Bronchial epithelial cell (primary cell): ENCODE measurements around the gene PRR5L. TPM values are rescaled to one million over a fixed set of nuclear protein-coding genes. Genes with fewer than 3 reads are reported as not detected.

Experiments used
- DNase-seq: peaks from one replicate; pipeline ENCODE4 v3.0.0-alpha.2; 2010; ENCODE audit warnings: low read depth
- FAIRE-seq: peaks from 2 replicates; lab custom pipeline; 2011; peaks lifted over from hg19 to GRCh38; lab: Jason Lieb, UNC
- H3K27me3 ChIP-seq: 2 replicates; pipeline ENCODE4 v1.5.1; 2011; ENCODE audit warnings: low read length; ENCODE audit not compliant: control insufficient read depth, insufficient read depth
- H3K36me3 ChIP-seq: 2 replicates; pipeline ENCODE4 v1.5.1; 2011; ENCODE audit warnings: low read length; ENCODE audit not compliant: control insufficient read depth, insufficient read depth
- H3K4me3 ChIP-seq: 2 replicates; pipeline ENCODE4 v1.5.1; 2011; ENCODE audit warnings: mild to moderate bottlenecking, low read depth, low read length, control low read depth
- total RNA-seq: library from RNA; depleted of rRNA; stranded (reverse); fragments of >200 nt; gene quantifications from 2 replicates; pipeline ENCODE4 v1.2.1, GENCODE V29; 2014
- TF ChIP-seq, protein P1 (sequence below): IDR thresholded peaks from 2 replicates; pipeline ENCODE4 v1.5.1; 2011; ENCODE audit warnings: mild to moderate bottlenecking, moderate library complexity, low read length, control low read depth, inconsistent platforms; ENCODE audit not compliant: insufficient read depth, severe bottlenecking

Gene PRR5L
- total RNA-seq, 1 donor from 2014 or later, result 10.0 TPM

DNA sequence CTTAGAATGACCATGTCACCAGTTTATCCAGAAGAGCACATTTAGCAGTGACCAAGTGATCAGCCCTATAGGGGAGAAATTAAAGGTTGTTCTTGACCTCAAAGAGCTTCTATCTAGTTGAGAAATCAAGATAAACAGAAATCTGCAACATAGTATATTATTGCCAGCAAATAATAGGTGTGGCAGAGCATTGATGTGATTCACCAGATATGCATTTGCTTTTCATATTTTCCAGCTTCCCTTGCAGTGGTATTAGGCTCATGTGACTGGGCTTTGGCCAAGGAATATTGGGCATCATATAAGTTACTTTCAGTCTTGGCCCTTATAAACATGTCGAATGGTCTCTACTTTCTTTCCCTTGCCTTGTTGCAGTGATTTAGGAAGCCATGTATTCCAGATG, 41.4 kb upstream of the PRR5L start:
- H3K36me3 ChIP-seq, result no peaks in the 10 kb centered on the region
- H3K4me3 ChIP-seq, result no peak overlapping the region
- no peaks in the 10 kb centered on the region for H3K27me3 ChIP-seq
- FAIRE-seq (peak; percentile 50), DNase-seq (peak; percentile 77)
- TF ChIP-seq, protein P1, sequence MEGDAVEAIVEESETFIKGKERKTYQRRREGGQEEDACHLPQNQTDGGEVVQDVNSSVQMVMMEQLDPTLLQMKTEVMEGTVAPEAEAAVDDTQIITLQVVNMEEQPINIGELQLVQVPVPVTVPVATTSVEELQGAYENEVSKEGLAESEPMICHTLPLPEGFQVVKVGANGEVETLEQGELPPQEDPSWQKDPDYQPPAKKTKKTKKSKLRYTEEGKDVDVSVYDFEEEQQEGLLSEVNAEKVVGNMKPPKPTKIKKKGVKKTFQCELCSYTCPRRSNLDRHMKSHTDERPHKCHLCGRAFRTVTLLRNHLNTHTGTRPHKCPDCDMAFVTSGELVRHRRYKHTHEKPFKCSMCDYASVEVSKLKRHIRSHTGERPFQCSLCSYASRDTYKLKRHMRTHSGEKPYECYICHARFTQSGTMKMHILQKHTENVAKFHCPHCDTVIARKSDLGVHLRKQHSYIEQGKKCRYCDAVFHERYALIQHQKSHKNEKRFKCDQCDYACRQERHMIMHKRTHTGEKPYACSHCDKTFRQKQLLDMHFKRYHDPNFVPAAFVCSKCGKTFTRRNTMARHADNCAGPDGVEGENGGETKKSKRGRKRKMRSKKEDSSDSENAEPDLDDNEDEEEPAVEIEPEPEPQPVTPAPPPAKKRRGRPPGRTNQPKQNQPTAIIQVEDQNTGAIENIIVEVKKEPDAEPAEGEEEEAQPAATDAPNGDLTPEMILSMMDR, result no peak

DNA sequence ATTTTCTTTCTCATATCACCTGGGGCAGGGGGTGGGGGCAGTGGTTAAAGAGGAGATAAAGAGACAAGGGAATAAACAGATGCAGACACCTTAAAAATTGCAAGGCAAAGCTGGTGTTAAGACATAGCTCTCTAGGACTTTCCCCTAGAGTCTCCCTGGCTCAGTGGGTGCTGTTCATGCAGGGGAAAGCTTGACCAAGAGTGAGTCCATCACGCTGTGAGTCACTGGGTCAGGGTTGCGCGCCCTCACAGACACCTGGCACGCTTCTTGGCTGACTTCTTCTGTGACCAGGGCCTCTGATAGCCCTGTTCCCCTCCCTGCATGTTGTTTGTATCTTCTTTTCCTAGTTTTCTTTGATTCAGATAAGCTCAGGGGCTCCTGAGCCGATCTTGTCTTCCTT, 38.7 kb upstream of the PRR5L start:
- Histone ChIP-seq H3K4me3 (no peak overlapping the region), H3K36me3 (no peaks in the 10 kb centered on the region), H3K27me3 (peaks cover 3% of the 10 kb centered on the region)
- TF ChIP-seq, protein P1, result no peak
- FAIRE-seq (no peak), DNase-seq (peak; percentile 14)

DNA sequence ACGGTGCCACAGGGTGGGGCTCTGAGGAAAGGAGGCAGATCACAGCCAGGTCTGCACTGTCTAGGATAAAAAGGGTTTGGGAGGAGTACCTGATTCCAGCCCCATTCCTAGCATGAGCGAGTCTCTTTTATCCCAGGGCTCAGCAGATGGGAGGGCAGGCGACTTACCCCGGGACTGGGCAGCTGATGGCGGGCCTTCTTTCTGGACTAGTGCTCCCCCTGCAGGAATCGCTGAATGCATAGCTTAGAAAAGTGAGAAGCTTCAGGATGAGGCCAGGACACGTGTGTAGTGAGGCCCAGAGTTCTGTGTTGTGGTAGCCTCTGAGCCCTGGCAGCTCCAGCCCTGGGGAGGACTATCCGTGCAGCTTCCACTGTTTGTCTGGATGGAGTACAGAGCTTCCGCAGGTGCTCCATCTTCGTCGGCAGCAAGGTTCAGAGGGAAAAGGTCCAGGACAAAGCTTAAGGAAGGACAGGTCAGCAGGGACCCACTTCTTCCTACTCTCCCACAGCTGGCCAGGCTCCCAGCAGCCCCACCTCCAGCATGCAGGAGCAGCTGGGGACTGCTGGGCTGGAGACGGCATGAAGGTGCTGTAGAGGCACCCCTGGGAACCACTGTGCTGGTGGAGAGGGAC, 37.2 kb upstream of the PRR5L start:
- no peak overlapping the region for H3K4me3 ChIP-seq
- FAIRE-seq (no peak), DNase-seq (peak; percentile 59)
- TF ChIP-seq, protein P1, result peak; percentile 81
- H3K27me3 ChIP-seq, result peaks cover 3% of the 10 kb centered on the region
- no peaks in the 10 kb centered on the region for H3K36me3 ChIP-seq

DNA sequence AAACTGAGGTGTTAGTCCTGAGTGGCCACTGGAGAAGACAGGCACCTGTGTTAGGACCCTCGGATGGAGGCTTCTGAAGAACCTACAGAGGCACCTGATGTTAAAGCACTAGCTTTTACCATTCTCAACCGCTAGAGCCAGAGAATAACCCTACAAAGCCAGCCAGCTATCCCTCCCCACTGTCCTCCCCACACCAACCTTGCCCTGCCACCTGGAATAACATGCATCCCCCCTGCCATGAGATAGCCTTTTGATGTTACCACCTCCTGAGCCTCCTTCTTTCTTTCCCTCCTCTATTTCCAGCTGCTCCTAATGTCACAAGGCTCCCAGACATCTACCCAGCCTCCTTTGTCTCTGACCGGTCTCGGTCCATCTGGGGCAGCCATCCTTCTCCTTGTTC, 35.0 kb upstream of the PRR5L start:
- Histone ChIP-seq H3K4me3 (no peak overlapping the region), H3K27me3 (peaks cover 3% of the 10 kb centered on the region), H3K36me3 (no peaks in the 10 kb centered on the region)
- no peak for DNase-seq
- TF ChIP-seq, protein P1, result no peak
- no peak for FAIRE-seq

DNA sequence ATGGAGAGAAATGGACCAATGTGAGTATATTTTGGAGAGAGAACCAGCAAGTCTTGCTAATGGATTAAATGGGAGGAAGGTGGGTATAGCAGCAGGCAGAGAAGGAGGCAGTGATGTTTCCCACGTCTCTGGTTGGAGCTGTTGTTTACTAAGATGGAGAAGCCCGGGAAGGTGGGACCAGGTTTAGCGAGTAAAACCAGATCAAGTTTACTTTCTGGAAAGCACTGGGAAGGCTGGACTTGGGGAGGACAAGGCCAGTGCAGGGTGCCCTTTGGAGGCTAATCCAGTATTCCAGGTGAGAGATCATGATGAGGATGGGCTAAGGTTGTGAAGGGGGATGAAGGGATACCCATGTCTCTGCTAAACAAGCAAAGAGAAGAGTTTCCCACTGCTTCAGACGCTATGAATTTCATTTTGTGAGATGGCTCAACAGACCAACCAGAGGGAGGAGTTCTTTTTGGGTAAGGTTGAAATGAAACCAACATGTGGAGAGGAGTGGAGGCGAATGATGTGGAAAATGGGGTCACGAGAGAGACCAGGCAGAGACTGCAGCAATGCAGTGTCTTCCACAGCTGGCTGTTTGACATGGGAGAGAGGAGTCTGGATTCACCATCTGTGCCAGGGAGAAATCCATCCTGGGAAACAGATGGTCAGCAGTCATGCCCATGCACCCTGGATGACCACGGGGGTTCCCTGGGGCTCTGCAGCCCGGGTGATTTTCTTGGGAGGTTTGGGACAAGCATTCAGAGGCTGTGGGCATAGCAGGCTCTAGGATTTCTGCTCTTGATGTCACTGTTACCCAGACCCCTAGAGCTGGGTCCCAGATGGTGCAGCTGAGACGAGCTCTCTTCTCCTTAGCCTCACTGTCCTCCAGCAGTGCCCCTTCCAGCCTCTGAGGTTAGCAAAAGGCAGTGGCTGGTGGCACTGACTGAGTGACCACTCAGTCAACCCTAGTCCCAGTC, 31.8 kb upstream of the PRR5L start:
- Histone ChIP-seq H3K4me3 (no peak overlapping the region), H3K36me3 (no peaks in the 10 kb centered on the region), H3K27me3 (peaks cover 3% of the 10 kb centered on the region)
- TF ChIP-seq, protein P1, result no peak
- no peak for DNase-seq
- FAIRE-seq, result peak; percentile 18
